Mammary epithelial cell (primary cell): ENCODE results near the gene TSC2.
"Not testable (repeated sequence)": the region's sequence is repeated elsewhere in the genome, so short reads cannot be mapped to it uniquely, and the experiment has no call there.

ENCODE experiments used
- EZH2 ChIP-seq: IDR thresholded peaks from 2 replicates; pipeline ENCODE4 v1.6.1; 2012; ENCODE audit warnings: low read length, inconsistent platforms, borderline replicate concordance
- TF ChIP-seq, protein P1 (sequence below), 2 donors: IDR thresholded peaks in 1 of 2; conservative IDR thresholded peaks in 1 of 2; 2 replicates each; pipeline ENCODE4 v1.5.1; 2011 to 2012; ENCODE audit warnings: inconsistent platforms in 2 of 2, low read length in 2 of 2, mild to moderate bottlenecking in 2 of 2, control low read depth in 1 of 2, low read depth in 1 of 2; ENCODE audit not compliant: insufficient read depth in 1 of 2; ENCODE audit errors: extremely low read depth in 1 of 2

- TF ChIP-seq, protein P1, sequence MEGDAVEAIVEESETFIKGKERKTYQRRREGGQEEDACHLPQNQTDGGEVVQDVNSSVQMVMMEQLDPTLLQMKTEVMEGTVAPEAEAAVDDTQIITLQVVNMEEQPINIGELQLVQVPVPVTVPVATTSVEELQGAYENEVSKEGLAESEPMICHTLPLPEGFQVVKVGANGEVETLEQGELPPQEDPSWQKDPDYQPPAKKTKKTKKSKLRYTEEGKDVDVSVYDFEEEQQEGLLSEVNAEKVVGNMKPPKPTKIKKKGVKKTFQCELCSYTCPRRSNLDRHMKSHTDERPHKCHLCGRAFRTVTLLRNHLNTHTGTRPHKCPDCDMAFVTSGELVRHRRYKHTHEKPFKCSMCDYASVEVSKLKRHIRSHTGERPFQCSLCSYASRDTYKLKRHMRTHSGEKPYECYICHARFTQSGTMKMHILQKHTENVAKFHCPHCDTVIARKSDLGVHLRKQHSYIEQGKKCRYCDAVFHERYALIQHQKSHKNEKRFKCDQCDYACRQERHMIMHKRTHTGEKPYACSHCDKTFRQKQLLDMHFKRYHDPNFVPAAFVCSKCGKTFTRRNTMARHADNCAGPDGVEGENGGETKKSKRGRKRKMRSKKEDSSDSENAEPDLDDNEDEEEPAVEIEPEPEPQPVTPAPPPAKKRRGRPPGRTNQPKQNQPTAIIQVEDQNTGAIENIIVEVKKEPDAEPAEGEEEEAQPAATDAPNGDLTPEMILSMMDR (conservative IDR thresholded peaks at IDR 0.05 in 1 of 2, IDR thresholded peaks at IDR 0.05 in 1 of 2; ENCODE audit: extremely low read depth in 1 of 2, insufficient read depth in 1 of 2, low read depth in 1 of 2, low read length in 2 of 2), result not testable (repeated sequence)
- TF ChIP-seq EZH2, result not testable (repeated sequence)
Observed at GRCh38 chr16:2135071-2135470, 87.3 kb downstream of the TSC2 start.
